B cell (primary cell): ENCODE measurements around the gene TRANK1.

ENCODE experiments used
- CTCF ChIP-seq: fragments of 200-600 bp; IDR thresholded peaks from one replicate; pipeline ENCODE4 v1.8.0; 2022; ENCODE audit warnings: antibody characterized with exemption, mild to moderate bottlenecking
- EZH2 ChIP-seq: IDR thresholded peaks from 2 replicates; pipeline ENCODE4 v1.6.1; 2012; ENCODE audit warnings: borderline replicate concordance, low read depth, mild to moderate bottlenecking, moderate library complexity, low read length; ENCODE audit not compliant: insufficient read depth, poor library complexity, severe bottlenecking

DNA sequence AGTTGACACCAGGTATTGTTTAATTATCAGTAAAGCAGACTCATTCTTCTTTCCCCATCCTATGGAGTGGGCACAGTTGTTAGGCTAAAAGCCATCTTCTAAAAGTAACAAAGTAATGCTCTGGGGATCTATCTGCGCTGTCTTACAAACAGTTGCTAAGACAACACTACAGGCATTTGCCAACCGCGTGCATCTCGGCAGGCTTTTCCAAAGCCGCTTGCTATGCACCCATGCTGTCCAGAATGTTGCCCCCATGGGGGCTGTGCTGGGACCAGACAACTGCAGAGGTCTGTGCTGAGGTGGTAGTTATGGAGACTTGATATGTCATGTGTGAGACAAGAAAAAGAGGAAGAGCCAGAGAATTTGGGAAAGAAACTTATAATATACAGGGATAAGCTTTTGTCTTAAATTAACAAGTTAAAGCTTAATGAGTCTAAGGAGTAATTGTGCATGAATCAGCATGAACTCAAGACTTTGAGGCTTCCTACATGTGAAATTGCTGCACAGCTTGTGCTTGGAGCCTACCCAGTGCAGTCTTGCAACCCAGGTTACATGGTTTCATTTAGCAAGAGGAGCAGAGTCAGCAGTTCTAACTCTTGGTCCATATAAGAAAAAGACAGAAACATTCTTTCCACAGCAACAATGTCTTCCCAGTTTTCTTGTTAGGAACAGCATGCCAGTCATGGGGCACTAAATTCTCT lies 141.6 kb downstream of the TRANK1 start:
- TF ChIP-seq CTCF (no peak), EZH2 (no peak)
